Panc1 (cell line): ENCODE measurements around the gene AP1S2. TPM values are rescaled to one million over a fixed set of nuclear protein-coding genes. Genes with fewer than 3 reads are reported as not detected.
"Not testable (repeated sequence)": the region's sequence is repeated elsewhere in the genome, so short reads cannot be mapped to it uniquely, and the experiment has no call there.

Source experiments
- ATAC-seq: fragments of 200-7000 bp; cut with Tn5 transposase; 2 replicates; pipeline ENCODE4 v1.9.1; 2020; ENCODE audit warnings: mild to moderate bottlenecking, moderate library complexity
- BruUV-seq: library from RNA; stranded (reverse); fragments of 400-500 nt; replicated peaks from 2 replicates; lab custom pipeline; 2021; lab: Mats Ljungman, UMichigan
- CTCF ChIA-PET: fragments of 300-600 bp; sonication (Branson Sonifier 250); formaldehyde crosslinking; loops from one replicate; lab custom pipeline; 2022; ENCODE audit warnings: antibody characterized with exemption; lab: Charles Lee
- POLR2A ChIA-PET: fragments of 300-600 bp; sonication (Branson Sonifier 250); formaldehyde crosslinking; loops from one replicate; lab custom pipeline; 2022; ENCODE audit warnings: antibody characterized with exemption; lab: Charles Lee
- DNase-seq: peaks from one replicate; pipeline ENCODE4 v3.0.0-alpha.2; 2010; ENCODE audit warnings: low read depth, low spot score
- H3K27ac ChIP-seq: 2 replicates; pipeline ENCODE4 v1.5.1; 2011; ENCODE audit warnings: mild to moderate bottlenecking, low read length, inconsistent platforms
- H3K27me3 ChIP-seq: fragments of 200-500 bp; sonication (Bioruptor generic); 2 replicates; pipeline ENCODE4 v1.6.0; 2014; ENCODE audit warnings: low read length, inconsistent platforms; ENCODE audit not compliant: control insufficient read depth, insufficient read depth
- H3K36me3 ChIP-seq: fragments of 200-500 bp; sonication (Bioruptor generic); 2 replicates; pipeline ENCODE4 v1.5.1; 2014; ENCODE audit warnings: inconsistent platforms, mild to moderate bottlenecking, low read length, moderate library complexity; ENCODE audit not compliant: control insufficient read depth, insufficient read depth
- H3K4me1 ChIP-seq: 2 replicates; pipeline ENCODE4 v1.5.1; 2011; ENCODE audit warnings: inconsistent platforms, mild to moderate bottlenecking, low read length, moderate library complexity; ENCODE audit not compliant: control insufficient read depth, insufficient read depth
- H3K4me3 ChIP-seq, 2 experiments: 2 replicates each; pipeline ENCODE4 v1.5.1; 2011 to 2012; ENCODE audit warnings: low read depth in 2 of 2, low read length in 2 of 2, mild to moderate bottlenecking in 2 of 2, inconsistent platforms in 1 of 2, moderate library complexity in 1 of 2
- H3K9me3 ChIP-seq: fragments of 200-500 bp; sonication (Bioruptor generic); 2 replicates; pipeline ENCODE4 v1.5.1; 2014; ENCODE audit warnings: low read depth, mild to moderate bottlenecking, inconsistent platforms, low read length, moderate library complexity; ENCODE audit not compliant: control insufficient read depth, insufficient read depth
- CTCF ChIP-seq: fragments of 450-650 bp; IDR thresholded peaks from 2 replicates; pipeline ENCODE4 v1.5.1; 2017; ENCODE audit warnings: mild to moderate bottlenecking
- POLR2AphosphoS5 ChIP-seq: IDR thresholded peaks from 2 replicates; pipeline ENCODE4 v1.6.1; 2012; ENCODE audit warnings: mild to moderate bottlenecking, low read depth, low read length, moderate library complexity
- REST ChIP-seq, 2 experiments: IDR thresholded peaks; 2 replicates each; pipeline ENCODE4 v1.6.1; 2011 to 2012; ENCODE audit warnings: low read depth in 2 of 2, control low read depth in 1 of 2, low read length in 1 of 2, mild to moderate bottlenecking in 1 of 2, moderate library complexity in 1 of 2; ENCODE audit not compliant: insufficient read depth in 1 of 2
- SIN3A ChIP-seq: IDR thresholded peaks from 2 replicates; pipeline ENCODE4 v1.6.1; 2012; ENCODE audit warnings: low read depth, mild to moderate bottlenecking, low read length, moderate library complexity, borderline replicate concordance; ENCODE audit not compliant: insufficient read depth
- TCF7L2 ChIP-seq: IDR thresholded peaks from 2 replicates; pipeline ENCODE4 v1.6.1; 2011; ENCODE audit warnings: mild to moderate bottlenecking, low read depth, low read length, inconsistent platforms
- in situ Hi-C: cut with HindIII; loops from 2 replicates; pipeline ENCODE4 v1.10.0; 2016; ENCODE audit warnings: low sequenced_read_pairs, low pct_unique_long_range_greater_than_20kb
- intact Hi-C: fragments of 100-400 bp; cut with micrococcal nuclease; formaldehyde crosslinking; loops from one replicate; pipeline ENCODE4 v1.10.0; 2022; ENCODE audit not compliant: unreplicated experiment
- total RNA-seq: library from RNA; stranded (reverse); gene quantifications from one replicate; pipeline ENCODE4 v1.2.1, GENCODE V29; 2021; ENCODE audit not compliant: unreplicated experiment

AP1S2 gene
- total RNA-seq, 1 experiment from 2014 or later: 14.7 TPM

DNA sequence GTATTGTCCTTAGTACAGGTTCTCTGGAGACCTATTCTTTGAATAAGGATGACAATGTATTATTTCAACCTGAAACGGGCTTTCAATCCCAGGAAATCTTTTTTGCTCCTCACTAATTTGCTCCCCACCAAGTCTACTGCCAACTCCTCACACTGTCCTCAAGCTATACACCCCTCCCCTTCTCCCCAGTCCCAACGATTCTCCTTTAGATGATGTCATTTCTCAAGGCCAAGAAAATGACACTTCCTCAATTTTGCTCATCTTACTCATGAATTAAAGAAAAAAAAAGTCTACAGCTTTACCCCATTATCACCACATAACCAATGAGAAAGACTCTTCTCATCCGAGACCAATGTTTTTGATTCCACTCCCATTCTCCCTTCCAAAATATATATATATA is 20.6 kb downstream of the AP1S2 start:
- POLR2A ChIA-PET: no interaction called here
- H3K27ac ChIP-seq: no peak overlapping the region
- no peak for TF ChIP-seq CTCF
- TF ChIP-seq SIN3A: no peak
- TF ChIP-seq TCF7L2: no peak
- no peak for TF ChIP-seq REST (IDR thresholded peaks at IDR 0.05; ENCODE audit: insufficient read depth in 1 of 2, low read depth in 2 of 2, low read length in 1 of 2)
- no peak for TF ChIP-seq POLR2AphosphoS5
- in situ Hi-C loops: no loop called here
- CTCF ChIA-PET: no interaction called here
- no peaks in the 10 kb centered on the region; the same call in 1 of the 2 replicates for H3K36me3 ChIP-seq
- ATAC-seq (no peak), DNase-seq (no peak)
- no peaks in the 10 kb centered on the region for H3K27me3 ChIP-seq
- BruUV-seq: no TSS peak
- intact Hi-C loops: no loop called here
- no peaks in the 10 kb centered on the region for H3K9me3 ChIP-seq
- no peak overlapping the region for H3K4me3 ChIP-seq
- no peaks in the 10 kb centered on the region for H3K4me1 ChIP-seq

DNA sequence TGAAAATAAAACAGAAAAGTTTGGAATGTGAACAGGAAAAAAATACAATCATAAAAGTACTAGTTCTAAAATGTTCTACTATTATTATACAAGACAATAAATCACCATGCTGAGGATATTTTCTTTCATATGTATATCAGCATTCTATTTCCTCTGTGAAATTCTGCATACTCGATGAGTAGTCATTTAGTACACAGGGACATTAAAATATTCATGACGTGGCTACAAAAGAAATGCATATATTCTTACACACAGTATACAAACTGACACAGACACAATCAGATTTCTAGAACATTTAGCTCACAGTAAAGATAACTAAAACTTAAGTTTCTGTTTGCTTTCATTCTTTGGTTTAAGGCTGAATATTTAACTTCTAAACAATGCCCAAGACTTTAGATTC is 23.3 kb downstream of the AP1S2 start:
- DNase-seq, in situ Hi-C loops, H3K4me3 ChIP-seq, H3K9me3 ChIP-seq, H3K27ac ChIP-seq, H3K27me3 ChIP-seq, ATAC-seq, BruUV-seq, CTCF ChIA-PET, POLR2A ChIA-PET, H3K36me3 ChIP-seq, intact Hi-C loops, H3K4me1 ChIP-seq: not testable (repeated sequence)

GRCh38 chrX:15829217-15829616 is 25.4 kb downstream of the AP1S2 start:
- DNase-seq: no peak
- H3K4me3 ChIP-seq: no peak overlapping the region
- no peak for ATAC-seq
- no peaks in the 10 kb centered on the region for H3K9me3 ChIP-seq
- in situ Hi-C loops (no loop called here), intact Hi-C loops (no loop called here)
- no peaks in the 10 kb centered on the region for H3K4me1 ChIP-seq
- ChIA-PET CTCF (no interaction called here), POLR2A (no interaction called here)
- H3K27ac ChIP-seq: no peak overlapping the region
- no peaks in the 10 kb centered on the region for H3K36me3 ChIP-seq
- no TSS peak for BruUV-seq
- no peaks in the 10 kb centered on the region for H3K27me3 ChIP-seq
- TF ChIP-seq TCF7L2 (no peak), POLR2AphosphoS5 (no peak), REST (IDR thresholded peaks at IDR 0.05; ENCODE audit: insufficient read depth in 1 of 2, low read depth in 2 of 2, low read length in 1 of 2) (no peak), CTCF (no peak), SIN3A (no peak)
